HG03571 (cell line): ENCODE results near the gene ING1.
"Not testable (repeated sequence)": the region's sequence is repeated elsewhere in the genome, so short reads cannot be mapped to it uniquely, and the experiment has no call there.

Experiments used
- ATAC-seq: cut with Tn5 transposase; IDR thresholded peaks from one replicate; pipeline ENCODE4 v1.9.1; 2021; ENCODE audit not compliant: unreplicated experiment

The ING1 gene

GRCh38 chr13:110713642-110713952 is at the start of gene ING1:
ING1 (plus strand) TSS chr13:110713700; CDS start chr13:110714150, 450 bp downstream.
- ATAC-seq: no peak

GRCh38 chr13:110664041-110664440 is 49.5 kb upstream of the ING1 start:
- no peak for ATAC-seq

GRCh38 chr13:110664673-110665072 is 48.8 kb upstream of the ING1 start:
- no peak for ATAC-seq

- no peak for ATAC-seq
These were observed 47.8 kb upstream of the ING1 start for GRCh38 chr13:110665491-110666254.

GRCh38 chr13:110666255-110666533 is 47.3 kb upstream of the ING1 start:
- ATAC-seq: no peak

- ATAC-seq: no peak
These were observed 44.5 kb upstream of the ING1 start for GRCh38 chr13:110669036-110669435.

- not testable (repeated sequence) for ATAC-seq
These were observed 43.7 kb upstream of the ING1 start for GRCh38 chr13:110669814-110670213.

- peak; percentile 68 for ATAC-seq
These were observed 36.6 kb upstream of the ING1 start for GRCh38 chr13:110676595-110677587.

- no peak for ATAC-seq
These were observed 35.6 kb upstream of the ING1 start for GRCh38 chr13:110677731-110678545.

- no peak for ATAC-seq
These were observed 32.6 kb upstream of the ING1 start for GRCh38 chr13:110680852-110681251.

GRCh38 chr13:110681868-110682550 is 31.5 kb upstream of the ING1 start:
- no peak for ATAC-seq

- no peak for ATAC-seq
These were observed 30.8 kb upstream of the ING1 start for GRCh38 chr13:110682746-110683145.

- no peak for ATAC-seq
These were observed 30.2 kb upstream of the ING1 start for GRCh38 chr13:110683203-110683883.

GRCh38 chr13:110683921-110684320 is 29.6 kb upstream of the ING1 start:
- no peak for ATAC-seq

GRCh38 chr13:110684388-110685056 is 29.0 kb upstream of the ING1 start:
- no peak for ATAC-seq

GRCh38 chr13:110685305-110686020 is 28.0 kb upstream of the ING1 start:
- ATAC-seq: no peak

GRCh38 chr13:110687736-110688135 is 25.8 kb upstream of the ING1 start:
- ATAC-seq: no peak

- no peak for ATAC-seq
These were observed 24.5 kb upstream of the ING1 start for GRCh38 chr13:110689041-110689440.

GRCh38 chr13:110689711-110690110 is 23.8 kb upstream of the ING1 start:
- no peak for ATAC-seq
